ENCODE data around the gene TSG101.

Gene TSG101

GRCh38 chr11:18536209-18536608 lies 9.5 kb upstream of the TSG101 start:
- no CpG with 5 or more reads among the region's 1 CpG for whole genome bisulfite sequencing, 2 donors (ENCODE audit: extremely low coverage in 2 of 2, insufficient read length in 2 of 2, insufficient replicate concordance in 1 of 2)
- Histone ChIP-seq H3K27me3 (ENCODE audit: control insufficient read depth in 3 of 3, insufficient read depth in 3 of 3, low read depth in 1 of 3, low read length in 3 of 3) (no peaks in the 10 kb centered on the region), H3K9me3 (replicated peaks in 1 of 2; ENCODE audit: control insufficient read depth in 2 of 2, insufficient read depth in 1 of 2, low read depth in 1 of 2, low read length in 2 of 2) (no peaks in the 10 kb centered on the region), H2BK5ac (ENCODE audit: low read length) (no peak overlapping the region), H3K23ac (ENCODE audit: low read depth, low read length, poor library complexity) (no peak overlapping the region), H3K14ac (ENCODE audit: low read length) (no peak overlapping the region), H4K91ac (ENCODE audit: low read depth, low read length, poor library complexity) (no peak overlapping the region), H3K4me2 (ENCODE audit: insufficient read depth, low read length, poor library complexity, severe bottlenecking) (no peak overlapping the region), H3K36me3 (replicated peaks in 1 of 2; ENCODE audit: control insufficient read depth in 2 of 2, insufficient read depth in 2 of 2, low read length in 2 of 2) (peaks cover 1 to 52% of the 10 kb centered on the region in 2 donors), H3K27ac (replicated peaks; ENCODE audit: low read length) (no peak overlapping the region), H2AFZ (ENCODE audit: low read length) (no peak overlapping the region), H3K18ac (ENCODE audit: low read length) (no peak overlapping the region), H2AK5ac (ENCODE audit: low read depth, low read length) (no peak overlapping the region), H3K4me3 (ENCODE audit: low read length in 2 of 2) (no peak overlapping the region), H3K4me1 (ENCODE audit: control insufficient read depth in 2 of 2, insufficient read depth in 1 of 2, low read depth in 1 of 2, low read length in 2 of 2) (no peaks in the 10 kb centered on the region), H2BK12ac (ENCODE audit: low read length) (no peak overlapping the region), H3K79me1 (ENCODE audit: low read depth, low read length) (no peaks in the 10 kb centered on the region), H2BK15ac (ENCODE audit: low read length) (no peak overlapping the region), H2BK120ac (ENCODE audit: low read depth, low read length) (no peak overlapping the region), H4K8ac (ENCODE audit: low read depth, low read length) (no peak overlapping the region), H3K9ac (ENCODE audit: low read depth, low read length, poor library complexity) (no peak overlapping the region), H3K4ac (ENCODE audit: low read length) (no peak overlapping the region)
- no peak for DNase-seq (ENCODE audit: low spot score)

DNA sequence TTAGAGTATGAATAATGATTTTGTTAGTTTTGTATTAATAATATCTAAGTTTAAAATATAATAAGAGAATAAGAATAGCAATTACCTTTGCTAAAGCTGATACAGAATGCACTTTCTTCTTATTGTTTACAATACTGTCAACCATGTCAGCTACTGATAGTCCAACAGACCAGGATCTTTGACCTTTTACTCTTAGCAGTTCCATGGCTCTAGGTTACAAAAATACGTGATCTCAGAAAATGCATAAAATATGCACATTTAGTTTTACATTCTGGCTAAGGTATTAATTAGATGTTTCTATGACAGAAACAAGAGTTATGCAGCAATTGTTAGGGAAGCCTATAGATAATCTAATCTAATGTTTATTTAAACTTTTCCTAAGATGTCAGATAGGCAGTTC lies 7.5 kb upstream of the TSG101 start:
- no peak overlapping the region for H3K23ac ChIP-seq (ENCODE audit: low read depth, low read length, poor library complexity)
- no peak overlapping the region for H3K4ac ChIP-seq (ENCODE audit: low read length)
- H2BK120ac ChIP-seq (ENCODE audit: low read depth, low read length): no peak overlapping the region
- H3K4me3 ChIP-seq (ENCODE audit: low read length in 2 of 2): no peak overlapping the region
- no peaks in the 10 kb centered on the region for H3K27me3 ChIP-seq (ENCODE audit: control insufficient read depth in 3 of 3, insufficient read depth in 3 of 3, low read depth in 1 of 3, low read length in 3 of 3)
- H3K27ac ChIP-seq (replicated peaks; ENCODE audit: low read length): no peak overlapping the region
- no CpG with 5 or more reads among the region's 1 CpG for WGBS, 2 donors (ENCODE audit: extremely low coverage in 2 of 2, insufficient read length in 2 of 2, insufficient replicate concordance in 1 of 2)
- no peak overlapping the region for H2AFZ ChIP-seq (ENCODE audit: low read length)
- H3K9me3 ChIP-seq (replicated peaks in 1 of 2; ENCODE audit: control insufficient read depth in 2 of 2, insufficient read depth in 1 of 2, low read depth in 1 of 2, low read length in 2 of 2): no peaks in the 10 kb centered on the region
- H3K18ac ChIP-seq (ENCODE audit: low read length): no peak overlapping the region
- no peak overlapping the region for H3K9ac ChIP-seq (ENCODE audit: low read depth, low read length, poor library complexity)
- H3K14ac ChIP-seq (ENCODE audit: low read length): no peak overlapping the region
- no peak overlapping the region for H2BK5ac ChIP-seq (ENCODE audit: low read length)
- DNase-seq (ENCODE audit: low spot score): no peak
- H2BK12ac ChIP-seq (ENCODE audit: low read length): no peak overlapping the region
- no peaks in the 10 kb centered on the region for H3K4me1 ChIP-seq (ENCODE audit: control insufficient read depth in 2 of 2, insufficient read depth in 1 of 2, low read depth in 1 of 2, low read length in 2 of 2)
- no peak overlapping the region for H4K8ac ChIP-seq (ENCODE audit: low read depth, low read length)
- H3K79me1 ChIP-seq (ENCODE audit: low read depth, low read length): no peaks in the 10 kb centered on the region
- H2AK5ac ChIP-seq (ENCODE audit: low read depth, low read length): no peak overlapping the region
- no peak overlapping the region for H4K91ac ChIP-seq (ENCODE audit: low read depth, low read length, poor library complexity)
- no peak overlapping the region for H2BK15ac ChIP-seq (ENCODE audit: low read length)
- H3K4me2 ChIP-seq (ENCODE audit: insufficient read depth, low read length, poor library complexity, severe bottlenecking): no peak overlapping the region
- peaks cover 1 to 45% of the 10 kb centered on the region in 2 donors for H3K36me3 ChIP-seq (replicated peaks in 1 of 2; ENCODE audit: control insufficient read depth in 2 of 2, insufficient read depth in 2 of 2, low read length in 2 of 2)

GRCh38 chr11:18533365-18533764 lies 6.6 kb upstream of the TSG101 start:
- Histone ChIP-seq H2AK5ac (ENCODE audit: low read depth, low read length) (no peak overlapping the region), H4K91ac (ENCODE audit: low read depth, low read length, poor library complexity) (no peak overlapping the region), H2AFZ (ENCODE audit: low read length) (no peak overlapping the region), H2BK15ac (ENCODE audit: low read length) (no peak overlapping the region), H3K23ac (ENCODE audit: low read depth, low read length, poor library complexity) (no peak overlapping the region), H3K9me3 (replicated peaks in 1 of 2; ENCODE audit: control insufficient read depth in 2 of 2, insufficient read depth in 1 of 2, low read depth in 1 of 2, low read length in 2 of 2) (no peaks in the 10 kb centered on the region), H3K4me1 (ENCODE audit: control insufficient read depth in 2 of 2, insufficient read depth in 1 of 2, low read depth in 1 of 2, low read length in 2 of 2) (no peaks in the 10 kb centered on the region), H3K4me3 (ENCODE audit: low read length in 2 of 2) (no peak overlapping the region), H3K14ac (ENCODE audit: low read length) (no peak overlapping the region), H3K27ac (replicated peaks; ENCODE audit: low read length) (no peak overlapping the region), H3K9ac (ENCODE audit: low read depth, low read length, poor library complexity) (no peak overlapping the region), H2BK12ac (ENCODE audit: low read length) (no peak overlapping the region), H3K4ac (ENCODE audit: low read length) (no peak overlapping the region), H3K4me2 (ENCODE audit: insufficient read depth, low read length, poor library complexity, severe bottlenecking) (no peak overlapping the region), H3K18ac (ENCODE audit: low read length) (no peak overlapping the region), H4K8ac (ENCODE audit: low read depth, low read length) (no peak overlapping the region), H3K79me1 (ENCODE audit: low read depth, low read length) (peaks cover 1% of the 10 kb centered on the region), H3K36me3 (replicated peaks in 1 of 2; ENCODE audit: control insufficient read depth in 2 of 2, insufficient read depth in 2 of 2, low read length in 2 of 2) (peaks cover 1 to 51% of the 10 kb centered on the region in 2 donors), H3K27me3 (ENCODE audit: control insufficient read depth in 3 of 3, insufficient read depth in 3 of 3, low read depth in 1 of 3, low read length in 3 of 3) (no peaks in the 10 kb centered on the region), H2BK120ac (ENCODE audit: low read depth, low read length) (no peak overlapping the region), H2BK5ac (ENCODE audit: low read length) (no peak overlapping the region)
- no CpG with 5 or more reads among the region's 3 CpGs for WGBS, 2 donors (ENCODE audit: extremely low coverage in 2 of 2, insufficient read length in 2 of 2, insufficient replicate concordance in 1 of 2)
- no peak for DNase-seq (ENCODE audit: low spot score)

- H3K23ac ChIP-seq (ENCODE audit: low read depth, low read length, poor library complexity): no peak overlapping the region
- H3K79me1 ChIP-seq (ENCODE audit: low read depth, low read length): peaks cover 4% of the 10 kb centered on the region
- no peaks in the 10 kb centered on the region for H3K9me3 ChIP-seq (replicated peaks in 1 of 2; ENCODE audit: control insufficient read depth in 2 of 2, insufficient read depth in 1 of 2, low read depth in 1 of 2, low read length in 2 of 2)
- no peak overlapping the region for H2BK15ac ChIP-seq (ENCODE audit: low read length)
- no peaks in the 10 kb centered on the region for H3K27me3 ChIP-seq (ENCODE audit: control insufficient read depth in 3 of 3, insufficient read depth in 3 of 3, low read depth in 1 of 3, low read length in 3 of 3)
- no peak overlapping the region for H4K91ac ChIP-seq (ENCODE audit: low read depth, low read length, poor library complexity)
- no CpG with 5 or more reads among the region's 5 CpGs for WGBS, 2 donors (ENCODE audit: extremely low coverage in 2 of 2, insufficient read length in 2 of 2, insufficient replicate concordance in 1 of 2)
- no peak overlapping the region for H3K4ac ChIP-seq (ENCODE audit: low read length)
- DNase-seq (ENCODE audit: low spot score): no peak
- no peak overlapping the region for H2BK5ac ChIP-seq (ENCODE audit: low read length)
- H4K8ac ChIP-seq (ENCODE audit: low read depth, low read length): no peak overlapping the region
- no peak overlapping the region for H2BK12ac ChIP-seq (ENCODE audit: low read length)
- H3K18ac ChIP-seq (ENCODE audit: low read length): no peak overlapping the region
- no peak overlapping the region for H2AK5ac ChIP-seq (ENCODE audit: low read depth, low read length)
- H3K36me3 ChIP-seq (replicated peaks in 1 of 2; ENCODE audit: control insufficient read depth in 2 of 2, insufficient read depth in 2 of 2, low read length in 2 of 2): peaks cover 5 to 46% of the 10 kb centered on the region in 2 donors
- H2BK120ac ChIP-seq (ENCODE audit: low read depth, low read length): no peak overlapping the region
- peak overlapping the region; percentile 63 to 94 for H3K4me3 ChIP-seq (ENCODE audit: low read length in 2 of 2)
- H2AFZ ChIP-seq (ENCODE audit: low read length): peak overlapping the region; percentile 85
- no peak overlapping the region for H3K27ac ChIP-seq (replicated peaks; ENCODE audit: low read length)
- H3K14ac ChIP-seq (ENCODE audit: low read length): no peak overlapping the region
- peak overlapping the region; percentile 39 for H3K4me2 ChIP-seq (ENCODE audit: insufficient read depth, low read length, poor library complexity, severe bottlenecking)
- peaks cover 2 to 8% of the 10 kb centered on the region in 2 donors for H3K4me1 ChIP-seq (ENCODE audit: control insufficient read depth in 2 of 2, insufficient read depth in 1 of 2, low read depth in 1 of 2, low read length in 2 of 2)
- H3K9ac ChIP-seq (ENCODE audit: low read depth, low read length, poor library complexity): no peak overlapping the region
Measured at GRCh38 chr11:18527512-18527911, 770 bp upstream of the TSG101 start.
